ENCODE results near the gene TMEM256.

The TMEM256 gene

DNA sequence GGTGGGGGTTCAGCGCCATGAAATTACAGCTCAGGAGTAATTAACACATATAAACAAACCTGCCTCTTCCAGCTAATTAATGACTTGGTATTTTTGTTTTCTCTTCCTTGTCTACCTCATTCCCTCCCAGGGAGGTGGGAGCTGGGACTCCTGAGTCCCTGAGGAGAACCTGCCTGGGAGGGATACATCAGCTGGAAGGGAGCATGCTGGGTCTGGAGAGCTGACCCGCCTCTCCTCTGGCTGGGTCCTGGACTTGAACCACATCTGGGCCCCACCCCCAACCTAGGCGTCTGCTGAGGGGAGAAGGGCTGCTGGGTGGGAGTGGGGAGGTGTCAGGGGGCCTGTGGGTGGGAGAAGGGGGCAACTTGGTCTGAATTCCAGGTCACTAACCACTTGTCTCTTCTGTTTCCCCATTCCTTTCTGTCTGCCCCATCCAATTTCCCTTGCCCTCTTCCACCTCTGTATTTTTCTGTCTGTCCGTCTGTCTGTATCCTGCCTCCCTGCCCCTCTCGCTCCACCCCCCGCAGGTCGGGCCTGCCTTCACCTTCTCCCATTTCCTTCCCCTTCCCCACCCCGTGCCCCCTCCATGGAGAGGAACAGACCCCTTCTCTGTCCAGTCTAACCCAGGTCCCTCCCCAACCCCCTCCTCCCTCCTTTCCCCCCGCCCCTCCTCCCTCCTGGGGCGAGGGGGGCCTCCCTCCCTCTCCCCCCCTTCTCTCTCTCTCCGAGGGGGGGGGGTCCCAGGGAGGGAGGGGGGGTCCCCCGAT lies 3.8 kb upstream of the TMEM256 start, which contains the start of gene NLGN2:
TSS of gene NLGN2 (plus strand) at position 361 of the 767 bp plus-strand sequence. CDS start 411 bp downstream, outside the sequence.
- no peak for FAIRE-seq

DNA sequence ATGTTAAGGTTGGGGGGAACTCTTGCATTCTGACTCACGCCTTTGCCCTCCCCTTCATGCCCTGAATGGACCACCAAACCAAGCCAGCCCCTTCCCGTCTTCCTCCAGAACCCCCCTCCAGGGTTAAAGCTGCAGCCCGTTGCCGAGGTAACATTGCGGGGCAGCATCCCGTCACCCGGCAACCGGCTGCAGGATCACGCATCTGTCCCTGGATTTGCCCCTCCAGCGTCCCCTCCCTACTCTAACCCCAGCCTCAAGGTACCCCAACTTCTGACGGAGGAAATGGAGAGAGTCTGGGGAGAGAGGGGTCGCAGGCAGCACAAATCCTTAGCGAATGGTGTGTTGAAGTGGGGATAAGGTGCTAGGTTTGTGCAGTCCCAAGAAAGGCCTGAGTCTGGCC lies 3.2 kb upstream of the TMEM256 start:
- no peak for FAIRE-seq

DNA sequence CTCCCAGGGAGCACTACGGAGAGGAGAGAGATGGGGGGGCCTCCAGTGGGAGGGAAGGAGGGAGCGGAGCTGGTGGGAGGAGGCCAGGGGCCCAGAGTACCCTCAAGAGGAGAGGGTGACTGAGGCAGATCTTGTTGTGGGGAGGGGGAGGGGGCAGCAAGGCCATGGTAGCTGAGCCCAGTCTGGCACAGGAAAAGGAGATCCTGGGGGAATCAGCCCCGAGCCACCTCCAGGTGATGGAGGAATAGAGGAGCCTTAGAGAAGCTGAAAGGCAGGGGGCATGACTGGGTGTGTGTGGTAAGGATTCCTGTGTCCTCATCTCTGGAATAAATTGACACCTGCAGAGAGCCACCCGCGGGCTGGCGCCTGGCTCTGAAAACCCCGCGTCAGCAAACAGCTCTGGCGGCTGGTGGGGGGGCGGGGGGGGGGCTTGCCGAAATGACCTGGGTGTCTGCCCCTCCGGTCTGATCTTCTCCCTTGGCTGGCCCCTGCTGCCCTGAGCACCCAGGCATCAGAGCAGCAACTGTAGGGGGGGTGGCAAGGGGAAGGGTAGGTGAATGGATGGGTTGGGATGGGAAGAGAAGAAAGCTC lies 2.4 kb upstream of the TMEM256 start:
- no peak for FAIRE-seq

DNA sequence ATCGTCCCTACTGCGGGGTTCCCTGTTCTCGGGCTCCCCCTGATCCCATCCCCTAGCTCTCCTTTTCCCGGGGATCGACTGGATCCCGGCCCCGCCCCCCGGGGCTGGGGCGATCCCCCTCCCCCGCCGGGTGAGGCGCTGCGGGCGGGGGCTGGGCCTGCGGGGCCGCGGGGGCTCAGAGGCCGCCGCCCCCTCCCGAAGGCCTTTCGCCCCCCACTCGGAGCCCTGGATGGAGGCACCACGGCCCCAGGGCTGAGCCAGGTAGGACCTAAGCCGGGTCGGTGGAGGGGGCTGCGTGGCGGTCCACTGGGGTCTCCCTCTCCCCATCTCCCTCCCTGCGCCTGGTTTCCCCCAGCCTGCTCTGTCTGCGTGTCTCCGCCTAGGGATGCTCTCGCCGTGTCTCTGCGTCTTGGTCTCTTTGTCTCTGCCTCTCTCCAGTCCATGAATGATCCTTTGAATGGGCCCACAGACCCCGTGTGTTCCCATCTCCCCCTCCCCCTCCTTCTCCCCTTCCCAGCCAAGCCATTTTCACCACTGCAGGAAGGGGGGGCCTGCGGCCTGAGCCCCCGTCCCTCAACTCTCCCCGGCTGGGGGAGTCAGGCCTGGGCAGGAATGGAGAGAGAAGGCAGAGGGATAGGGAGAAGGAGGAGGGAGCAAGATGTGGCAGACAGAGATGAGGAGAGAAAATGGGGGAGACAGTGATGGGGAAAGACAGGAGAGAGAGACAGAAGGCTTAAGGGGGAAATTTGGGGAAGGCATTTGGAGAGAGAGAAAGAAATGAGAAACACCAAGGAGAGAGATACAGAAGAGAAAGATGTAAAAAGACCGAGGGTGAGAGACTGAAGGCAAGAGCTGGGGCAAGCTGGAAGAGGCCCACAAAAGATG lies 1.7 kb upstream of the TMEM256 start:
- no peak for FAIRE-seq

DNA sequence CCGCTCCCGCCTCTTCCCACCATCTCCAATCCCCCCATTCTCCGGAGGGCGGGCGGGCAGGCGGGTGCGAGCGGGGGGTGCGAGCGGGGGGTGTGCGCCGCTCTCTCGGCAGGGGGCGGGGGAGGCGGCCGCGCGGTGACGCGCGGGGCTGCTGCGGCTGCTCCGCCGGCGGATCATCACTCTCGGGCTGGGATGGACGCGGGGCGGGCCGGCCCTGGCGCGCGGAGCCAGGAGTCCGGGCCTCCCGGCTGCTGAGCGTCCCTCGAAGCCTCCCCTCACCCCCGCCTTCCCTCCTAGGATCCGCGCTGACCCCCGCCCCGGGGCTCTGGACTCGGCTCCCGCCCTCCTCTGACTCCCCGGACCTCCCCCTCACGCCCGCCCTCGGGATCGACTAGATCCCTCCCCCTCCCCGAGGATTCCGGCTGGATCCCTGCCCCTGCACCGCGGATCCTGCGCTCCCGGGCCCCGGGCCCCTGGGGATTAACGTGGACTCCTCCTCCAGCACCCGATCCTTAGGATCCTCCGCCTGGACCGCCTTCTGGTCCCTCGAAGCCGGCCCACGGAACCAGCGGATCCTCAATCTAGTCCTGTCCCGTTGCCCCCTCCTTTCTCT lies 946 bp upstream of the TMEM256 start:
- no peak for FAIRE-seq

DNA sequence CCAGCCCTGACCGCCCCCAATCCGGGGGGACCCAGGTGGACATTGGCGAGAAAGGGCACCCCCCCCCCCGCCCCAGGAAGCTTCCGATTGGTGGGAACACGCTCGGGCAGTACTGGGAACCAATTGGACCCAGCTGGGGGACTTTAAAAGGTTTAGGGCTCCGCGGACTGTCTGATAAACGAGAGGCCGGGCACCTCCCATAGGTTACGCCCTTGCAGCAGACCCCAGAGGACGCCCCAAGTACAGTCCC lies 245 bp downstream of the TMEM256 start:
- FAIRE-seq, result no peak

DNA sequence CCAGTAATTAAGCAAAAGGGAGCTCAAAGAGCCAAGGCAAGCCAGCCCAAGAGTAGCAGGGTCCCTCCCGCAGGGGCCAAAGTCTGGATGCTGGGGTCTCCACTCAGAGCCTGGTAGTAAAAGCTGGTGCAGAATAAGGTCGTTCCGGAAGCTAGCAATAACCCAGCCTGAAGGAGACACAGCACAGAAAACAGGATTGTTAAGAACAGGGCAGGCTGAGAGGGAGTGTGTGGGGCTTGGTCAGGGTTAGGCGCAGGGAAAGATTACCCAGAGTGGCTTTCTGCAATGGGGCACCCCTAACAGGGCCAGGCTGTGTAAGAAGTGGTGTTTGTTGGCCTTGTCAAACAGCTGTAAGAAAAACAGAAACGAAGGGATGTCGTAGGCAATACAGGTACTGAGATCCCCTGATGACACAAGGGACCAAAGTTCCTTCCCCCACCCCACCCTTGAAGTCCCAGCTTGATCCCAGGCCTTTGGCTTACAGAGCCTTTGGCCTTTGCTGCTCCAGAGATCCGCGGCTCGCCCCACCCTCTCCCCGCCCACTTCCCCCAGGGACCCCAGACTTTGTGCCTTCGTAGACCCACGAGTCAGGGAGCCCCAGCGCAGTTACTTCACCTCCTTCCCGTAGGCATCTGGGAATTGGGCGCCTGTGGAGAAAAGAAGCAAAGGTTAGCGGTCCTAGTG lies 712 bp downstream of the TMEM256 start:
- no peak for FAIRE-seq

DNA sequence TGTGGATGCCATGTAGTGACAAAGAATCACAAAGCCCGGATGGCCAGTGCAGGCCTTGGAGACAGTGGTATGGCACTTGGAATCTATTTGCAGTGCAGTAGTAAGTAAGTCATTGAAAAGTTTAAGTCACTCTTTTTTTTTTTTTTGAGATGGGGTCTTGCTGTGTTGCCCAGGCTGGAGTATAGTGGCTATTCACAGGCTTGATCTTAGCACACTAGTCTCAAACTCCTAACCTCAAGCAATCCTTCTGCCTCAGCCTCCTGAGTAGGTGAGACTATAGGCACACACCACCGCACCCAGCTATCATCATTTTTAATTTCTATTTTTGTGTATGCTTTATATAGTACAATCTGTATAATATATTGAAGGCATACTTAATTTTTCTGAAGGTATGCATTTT lies 5.3 kb downstream of the TMEM256 start:
- no peak for FAIRE-seq

DNA sequence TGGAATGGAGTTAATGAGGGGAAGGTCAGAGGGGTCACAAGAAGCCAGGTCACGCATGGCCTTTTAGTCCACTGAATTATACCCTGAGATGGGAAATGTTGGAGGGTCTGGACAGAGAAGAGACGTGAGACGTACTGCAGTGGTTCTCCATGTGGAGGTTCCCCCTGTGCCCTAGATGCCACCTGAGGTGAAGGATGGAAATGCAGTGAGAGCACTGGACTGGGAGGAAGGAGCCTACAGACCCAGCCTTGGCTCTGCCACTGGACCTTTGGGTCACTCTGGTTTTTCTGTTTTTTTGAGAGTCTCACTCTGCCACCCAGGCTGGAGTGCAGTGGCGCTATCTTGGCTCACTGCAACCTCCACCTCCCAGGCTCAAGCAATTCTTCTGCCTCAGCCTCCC lies 7.8 kb downstream of the TMEM256 start:
- FAIRE-seq, result no peak

DNA sequence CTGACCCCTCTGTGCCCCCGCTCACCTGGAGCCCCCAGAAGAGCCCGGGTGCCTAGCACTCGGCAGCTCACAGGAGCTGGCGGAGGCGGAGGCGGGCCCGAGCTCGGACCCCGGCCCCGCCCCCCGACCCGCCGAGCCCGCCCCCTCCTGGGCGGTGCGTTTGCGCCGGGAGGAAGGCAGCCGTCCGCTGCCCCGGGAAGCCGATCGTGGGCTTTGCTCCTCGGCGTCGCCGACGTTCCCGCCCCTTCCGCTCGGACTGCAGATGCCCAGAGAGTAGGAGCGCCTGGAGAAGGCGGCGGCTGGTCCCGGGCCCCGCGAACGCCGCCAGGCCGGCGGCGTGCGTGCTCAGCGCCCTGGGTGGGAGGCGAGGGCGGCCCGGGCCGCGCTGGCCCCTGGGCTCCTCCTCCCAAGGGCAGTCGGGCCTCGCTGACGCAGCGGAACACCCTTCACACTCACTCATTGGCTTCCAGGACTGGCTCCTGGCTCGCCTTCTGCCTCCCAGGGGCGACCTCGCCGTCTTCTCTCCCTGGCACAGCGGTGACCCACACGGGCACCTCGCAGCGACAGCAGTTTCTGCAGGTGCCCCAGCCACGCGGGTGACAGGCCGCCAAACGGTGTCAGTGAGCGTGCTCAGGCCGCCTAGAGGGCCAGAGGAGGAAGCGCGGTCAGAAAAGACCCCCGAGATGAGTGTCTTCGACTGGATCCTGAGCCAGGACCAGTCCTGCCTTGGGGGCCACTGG lies 9.3 kb downstream of the TMEM256 start, which contains the start of gene PLSCR3:
TSS of gene PLSCR3 (minus strand) at position 74 of the 740 bp plus-strand sequence. CDS start 415 bp downstream, outside the sequence.
- FAIRE-seq, result no peak

DNA sequence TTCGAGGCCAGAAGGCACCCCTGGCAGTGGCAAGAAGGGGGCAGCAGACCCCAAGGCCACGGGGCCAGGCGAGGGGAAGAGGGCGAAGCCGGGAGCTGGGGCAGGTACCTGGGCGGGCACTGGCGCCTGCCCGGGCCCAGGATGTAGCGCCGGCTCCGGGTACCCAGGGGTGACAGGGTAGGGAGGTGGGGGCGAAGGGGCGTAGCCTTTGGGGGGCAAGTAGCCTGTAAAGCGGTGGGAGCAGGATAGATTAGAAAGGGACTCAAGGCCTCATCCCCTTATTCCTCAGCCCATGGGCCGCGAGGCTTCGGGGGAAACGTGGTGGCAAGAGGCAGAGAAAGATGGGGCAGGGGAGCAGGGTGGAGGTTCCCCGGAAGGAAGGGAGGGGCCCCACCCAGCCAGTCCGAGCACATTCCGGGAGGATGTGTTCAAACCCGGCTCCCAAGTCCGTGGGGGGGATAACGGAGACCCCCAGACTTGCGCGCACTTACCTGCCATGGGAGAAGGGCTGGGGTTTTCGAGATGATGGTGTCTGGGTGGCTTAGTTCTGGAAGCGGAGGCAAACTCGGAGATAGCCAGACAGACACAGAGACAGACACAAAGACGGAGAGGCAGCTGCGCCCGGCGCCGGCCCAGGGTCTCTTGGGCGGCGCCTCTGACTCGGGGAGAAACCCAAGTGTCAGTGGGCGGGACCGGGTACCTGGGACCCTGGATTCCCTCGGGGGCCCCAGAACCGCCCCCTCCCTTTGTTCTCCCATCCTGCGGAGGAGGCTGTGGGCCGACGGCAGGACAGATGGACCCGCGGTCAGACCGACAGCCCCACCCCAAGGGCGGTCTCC lies 10.1 kb downstream of the TMEM256 start:
- no peak for FAIRE-seq

DNA sequence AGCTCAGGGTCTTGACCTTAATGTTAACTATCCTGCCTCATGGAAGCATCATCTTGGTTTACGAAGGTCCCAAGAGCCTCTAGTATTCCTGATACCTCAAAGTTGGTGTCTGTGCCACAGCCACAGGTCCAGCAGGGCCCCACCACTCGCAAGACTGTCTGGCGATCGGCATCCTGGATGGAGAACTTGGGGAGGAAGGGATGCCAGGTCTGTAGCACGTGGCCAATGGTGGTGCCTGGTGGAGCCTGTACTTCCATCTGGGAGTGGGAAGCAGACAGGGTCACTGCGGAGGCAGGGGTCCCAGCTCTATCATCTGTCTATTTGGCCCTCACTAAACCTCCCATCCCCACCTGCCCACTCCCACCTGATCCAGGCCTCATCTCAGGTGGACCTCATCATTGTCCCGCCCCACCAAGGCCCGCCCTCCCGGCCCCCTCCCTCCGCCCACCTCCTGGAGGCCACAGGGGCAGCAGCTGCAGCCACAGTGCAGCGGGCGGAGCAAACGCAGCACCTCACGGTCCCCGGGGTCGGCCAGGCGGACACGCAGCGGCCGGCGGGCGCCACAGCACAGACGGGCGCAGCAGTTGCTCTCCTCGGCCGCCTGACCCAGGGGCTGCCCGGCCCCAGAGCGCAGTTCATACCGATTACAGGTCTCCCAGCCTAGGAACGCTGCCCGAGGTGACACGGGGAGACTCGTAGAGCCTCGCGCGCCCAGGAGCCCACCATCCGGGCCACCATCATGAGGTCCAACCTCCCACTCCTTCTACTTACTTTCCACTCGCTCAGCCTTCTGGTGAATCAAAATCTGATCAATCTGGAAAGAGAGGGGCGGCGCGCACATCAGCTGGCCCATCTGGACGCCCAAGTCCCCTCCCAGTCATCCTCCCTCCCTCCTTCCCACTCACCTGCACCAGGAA lies 10.9 kb downstream of the TMEM256 start:
- no peak for FAIRE-seq

DNA sequence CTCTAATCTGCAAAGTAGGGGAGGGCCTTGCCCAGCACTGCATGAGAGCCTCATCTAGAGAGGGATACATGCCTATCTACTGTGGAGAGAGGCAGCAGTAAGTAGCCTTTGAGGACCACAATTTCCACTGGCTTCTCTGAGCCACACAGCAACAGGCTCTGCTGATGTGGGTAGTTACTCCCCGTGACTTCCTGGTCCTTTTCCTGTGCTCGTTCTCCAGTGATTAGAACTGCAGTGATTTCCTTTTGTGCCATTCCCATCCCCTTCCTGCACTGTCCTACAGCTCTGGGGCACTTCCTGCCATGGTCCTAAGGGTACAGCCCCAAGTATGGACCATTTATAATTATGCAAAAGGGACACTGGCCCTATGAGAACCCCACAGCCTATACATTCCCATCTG lies 12.6 kb downstream of the TMEM256 start:
- FAIRE-seq, result no peak

DNA sequence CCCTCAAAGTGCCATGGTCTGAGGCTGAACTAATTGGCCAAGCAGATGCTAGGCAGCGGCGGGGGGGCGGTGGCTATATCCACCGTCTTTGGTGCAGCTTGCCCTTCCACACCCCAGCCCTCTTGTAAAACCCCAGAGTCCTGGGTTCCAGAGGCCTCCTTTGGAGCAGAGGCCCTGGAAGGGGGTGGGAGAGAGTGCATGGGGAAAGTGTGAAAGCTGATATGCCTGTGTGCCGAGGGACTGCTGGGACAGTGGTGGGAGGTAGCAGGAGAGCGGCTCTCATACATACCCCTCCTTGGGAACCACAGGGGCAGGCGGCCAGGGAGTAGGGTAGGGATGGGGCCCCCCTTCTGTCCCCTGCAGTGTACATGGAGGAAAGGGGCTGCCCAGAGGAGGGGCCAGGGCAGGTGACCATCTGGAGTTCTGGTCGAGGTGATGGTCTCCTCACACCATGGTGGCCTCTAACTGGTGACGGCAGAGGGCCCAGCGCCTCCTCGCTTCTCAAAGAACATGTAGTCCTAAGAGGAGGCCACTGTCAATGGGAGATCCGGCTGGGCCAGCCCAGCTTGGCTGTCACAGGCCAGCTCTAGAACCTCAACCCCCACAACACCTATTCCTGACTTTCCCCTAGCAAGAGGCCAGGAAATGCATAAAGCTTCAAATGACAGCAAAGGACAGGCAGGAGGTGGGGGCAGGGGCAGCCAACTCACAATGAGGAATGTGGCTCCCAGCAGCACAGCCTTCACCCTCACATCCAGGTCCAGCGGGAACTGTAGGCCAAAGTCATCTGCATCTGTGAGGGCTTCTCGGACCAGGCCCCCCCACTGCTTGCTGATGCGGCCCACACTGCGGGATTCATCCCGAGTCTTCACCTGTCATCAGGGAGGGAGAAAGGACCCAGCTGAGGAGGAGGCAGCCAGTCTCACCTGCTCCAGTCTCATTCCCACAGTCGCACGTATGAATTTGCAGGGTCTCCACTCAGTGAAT lies 13.7 kb downstream of the TMEM256 start:
- FAIRE-seq, result no peak

DNA sequence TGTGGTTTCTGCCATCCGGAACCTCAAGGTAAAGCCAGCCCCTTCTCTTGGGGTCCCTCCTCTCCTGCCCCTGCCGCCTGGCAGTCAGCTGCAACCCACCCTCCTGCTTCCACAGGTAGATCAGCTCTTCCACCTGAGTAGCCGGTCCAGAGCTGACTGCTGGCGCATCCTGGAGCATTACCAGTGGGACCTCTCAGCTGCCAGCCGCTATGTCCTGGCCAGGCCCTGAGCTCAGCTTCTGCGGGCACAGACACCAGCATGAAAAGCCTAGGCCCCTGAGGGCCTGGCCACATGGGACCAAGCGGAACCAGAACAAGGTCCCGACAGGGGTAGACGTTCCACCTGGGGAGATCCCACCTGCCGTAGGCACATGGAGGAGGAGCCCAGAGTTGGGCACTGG lies 15.0 kb downstream of the TMEM256 start:
- FAIRE-seq, result no peak

DNA sequence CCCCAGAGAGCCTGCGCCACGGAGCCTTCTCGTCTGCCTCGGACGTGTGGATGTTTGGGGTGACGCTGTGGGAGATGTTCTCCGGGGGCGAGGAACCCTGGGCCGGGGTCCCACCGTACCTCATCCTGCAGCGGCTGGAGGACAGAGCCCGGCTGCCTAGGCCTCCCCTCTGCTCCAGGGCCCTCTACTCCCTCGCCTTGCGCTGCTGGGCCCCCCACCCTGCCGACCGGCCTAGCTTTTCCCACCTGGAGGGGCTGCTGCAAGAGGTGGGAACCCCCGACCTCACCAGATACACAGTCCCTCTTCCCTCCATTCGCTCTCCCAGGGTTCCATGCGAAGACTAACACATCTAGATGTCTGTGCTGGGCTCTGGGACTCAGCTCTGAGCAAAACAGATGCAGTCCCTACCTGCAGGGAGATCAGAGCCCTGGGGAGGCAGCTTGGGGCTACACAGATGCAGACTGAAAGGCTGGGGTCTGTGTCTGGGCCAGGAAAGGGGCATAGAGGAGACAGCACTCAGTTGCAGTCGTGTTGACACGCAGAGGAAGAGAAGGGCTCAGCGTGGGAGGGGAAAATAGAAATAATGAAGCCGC lies 19.3 kb downstream of the TMEM256 start:
- FAIRE-seq, result no peak

DNA sequence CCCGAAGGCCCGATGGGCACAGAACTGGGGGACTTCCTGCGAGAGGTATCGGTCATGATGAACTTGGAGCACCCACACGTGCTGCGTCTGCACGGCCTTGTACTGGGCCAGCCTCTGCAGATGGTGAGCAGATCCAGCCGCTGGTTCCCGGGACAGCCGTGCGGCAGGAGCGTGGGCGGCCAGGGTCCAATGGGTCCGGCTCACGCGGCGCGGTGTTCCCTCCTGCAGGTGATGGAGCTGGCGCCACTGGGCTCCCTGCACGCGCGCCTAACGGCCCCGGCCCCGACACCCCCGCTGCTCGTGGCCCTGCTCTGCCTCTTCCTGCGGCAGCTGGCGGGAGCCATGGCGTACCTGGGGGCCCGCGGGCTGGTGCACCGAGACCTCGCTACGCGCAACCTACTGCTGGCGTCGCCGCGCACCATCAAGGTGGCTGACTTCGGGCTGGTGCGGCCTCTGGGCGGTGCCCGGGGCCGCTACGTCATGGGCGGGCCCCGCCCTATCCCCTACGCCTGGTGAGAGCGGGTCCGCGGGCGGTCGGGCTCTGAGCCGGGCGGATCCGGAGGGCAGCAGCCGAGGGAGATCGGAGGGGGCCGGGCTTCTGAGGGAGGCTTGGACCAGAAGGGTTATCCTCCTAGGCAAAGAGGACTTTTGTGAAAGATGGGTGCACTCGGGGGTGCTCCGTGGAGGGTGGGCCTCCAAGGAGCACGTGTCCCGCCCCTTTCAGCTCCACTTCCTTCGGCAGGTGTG lies 20.0 kb downstream of the TMEM256 start:
- no peak for FAIRE-seq

DNA sequence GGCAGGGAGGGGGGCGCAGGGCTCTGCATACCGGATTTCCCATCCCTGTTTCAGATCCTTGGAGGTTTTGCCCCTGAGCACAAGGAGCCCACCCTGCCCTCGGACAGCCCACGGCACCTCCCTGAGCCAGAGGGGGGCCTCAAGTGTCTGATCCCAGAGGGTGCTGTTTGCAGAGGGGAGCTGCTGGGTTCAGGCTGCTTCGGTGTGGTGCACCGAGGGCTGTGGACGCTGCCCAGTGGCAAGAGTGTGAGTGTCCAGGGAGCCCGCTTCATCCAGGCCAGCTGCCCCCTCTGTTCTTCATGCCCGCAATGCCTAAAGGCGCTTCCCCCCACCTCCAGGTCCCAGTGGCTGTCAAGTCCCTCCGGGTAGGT lies 20.5 kb downstream of the TMEM256 start:
- no peak for FAIRE-seq
